ENCODE data around the gene DIPK1B.

The DIPK1B gene

GRCh38 chr9:136721339-136722092 lies 9.1 kb downstream of the DIPK1B start:
- DNase-seq = no peak

GRCh38 chr9:136722093-136722968 lies 10.0 kb downstream of the DIPK1B start:
- DNase-seq = no peak

- no peak for DNase-seq
Measured at GRCh38 chr9:136722969-136723356, 10.6 kb downstream of the DIPK1B start.

- DNase-seq = no peak
Measured at GRCh38 chr9:136723362-136723976, 11.1 kb downstream of the DIPK1B start.

- no peak for DNase-seq
Measured at GRCh38 chr9:136723989-136724388, 11.6 kb downstream of the DIPK1B start.

- no peak for DNase-seq
Measured at GRCh38 chr9:136724772-136725171, 12.4 kb downstream of the DIPK1B start.

DNA sequence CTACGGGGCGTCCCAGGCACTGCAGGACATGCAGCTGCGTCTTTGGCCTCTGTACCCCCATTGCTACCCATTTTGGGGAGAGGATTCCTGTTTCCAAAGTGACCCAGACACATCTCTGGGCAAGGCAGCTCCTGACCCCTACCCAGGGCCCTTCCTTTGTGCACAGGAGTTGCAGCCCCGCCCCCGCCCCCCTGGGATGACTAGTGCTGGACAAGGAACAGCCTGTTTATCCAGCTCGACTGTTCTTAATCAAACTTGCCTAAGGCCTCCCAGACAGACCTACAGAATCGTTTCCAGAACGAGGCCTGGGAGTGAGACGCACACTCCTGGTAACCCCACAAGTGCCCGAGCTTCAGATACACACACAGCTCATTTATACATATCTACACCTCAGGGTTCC lies 13.2 kb downstream of the DIPK1B start:
- no peak for DNase-seq

GRCh38 chr9:136726118-136726517 lies 13.7 kb downstream of the DIPK1B start:
- DNase-seq = no peak

DNA sequence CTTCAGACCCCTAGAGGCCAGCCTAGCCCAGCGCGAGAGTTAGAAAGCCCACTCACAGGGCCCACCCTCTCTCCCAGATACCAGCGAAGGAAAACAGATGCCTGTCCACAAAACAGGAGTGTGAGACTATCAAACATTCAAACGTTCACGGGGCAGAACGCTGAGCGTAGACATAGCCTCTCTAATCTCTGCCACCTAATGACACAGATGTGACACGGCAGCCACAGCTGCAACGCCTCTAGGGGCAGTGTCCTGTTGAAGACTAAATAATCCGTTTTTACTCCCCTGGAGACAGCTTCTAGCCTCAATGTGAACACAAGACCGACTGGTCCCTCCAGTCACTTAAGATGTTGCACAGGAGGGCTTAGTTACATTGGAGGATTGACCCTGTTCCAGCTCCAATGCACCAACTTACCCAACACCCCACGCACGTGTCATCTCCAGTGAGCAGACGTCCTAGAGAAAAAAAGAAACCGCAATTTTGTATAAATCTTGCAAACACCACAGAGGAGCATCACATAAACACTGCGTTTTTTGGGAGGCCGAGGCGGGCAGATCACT lies 14.3 kb downstream of the DIPK1B start:
- DNase-seq = peak; percentile 24

DNA sequence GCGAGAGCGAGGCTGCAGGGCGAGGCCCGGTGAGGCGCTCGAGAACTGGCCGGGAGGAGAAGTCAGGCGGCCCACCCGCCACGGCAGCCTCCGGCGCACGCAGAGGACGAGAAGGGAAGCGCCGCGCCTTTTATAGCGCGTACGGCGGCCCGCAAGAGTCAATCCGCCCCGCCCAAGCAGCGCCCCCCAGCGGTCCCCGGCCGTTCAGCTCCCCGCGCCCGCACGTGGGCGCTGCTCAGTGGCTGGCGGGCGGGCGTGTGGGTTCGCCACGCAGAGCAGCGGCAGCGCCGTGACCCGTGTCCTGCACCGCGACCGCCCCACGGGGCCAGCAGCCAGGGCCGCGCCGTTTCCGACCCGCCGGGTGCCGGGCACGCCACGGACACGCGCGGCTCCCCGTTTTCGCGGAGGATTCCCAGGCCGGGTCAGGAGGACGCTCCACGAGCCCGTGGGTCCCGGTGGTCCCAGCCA lies 15.7 kb downstream of the DIPK1B start:
- peak; percentile 93 for DNase-seq

DNA sequence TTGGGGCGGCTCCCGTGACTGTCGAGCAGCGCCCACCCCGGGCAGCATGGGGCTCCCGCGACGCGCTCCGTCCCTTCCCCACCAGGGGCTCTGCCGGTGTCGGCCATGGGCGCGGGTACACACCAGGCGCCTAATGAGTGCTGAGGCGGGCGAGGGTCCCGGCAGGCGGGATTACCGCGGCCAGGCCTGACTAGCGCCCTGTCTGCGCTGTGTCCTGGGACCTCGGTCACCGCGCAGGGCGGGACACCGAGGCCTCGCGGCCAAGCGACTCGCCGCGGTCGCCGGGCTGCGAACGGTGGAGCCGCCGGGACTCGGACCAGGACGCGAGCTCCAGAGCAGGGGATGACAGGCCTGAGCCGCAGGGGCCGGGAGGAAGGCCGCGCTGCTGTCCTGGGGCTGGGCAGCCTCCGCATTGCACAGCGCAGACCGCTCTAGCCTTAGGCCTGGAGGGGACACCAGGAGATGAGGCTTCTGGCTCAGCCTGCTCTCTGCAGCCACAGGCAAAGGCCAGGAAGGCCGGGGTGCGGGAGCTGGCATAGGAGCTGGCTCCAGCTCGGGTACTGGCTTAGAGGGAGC lies 16.3 kb downstream of the DIPK1B start:
- no peak for DNase-seq

GRCh38 chr9:136729144-136729543 lies 16.8 kb downstream of the DIPK1B start:
- DNase-seq = no peak

- no peak for DNase-seq
Measured at GRCh38 chr9:136729926-136730325, 17.6 kb downstream of the DIPK1B start.

GRCh38 chr9:136732444-136733178 lies 20.2 kb downstream of the DIPK1B start:
- DNase-seq = no peak

DNA sequence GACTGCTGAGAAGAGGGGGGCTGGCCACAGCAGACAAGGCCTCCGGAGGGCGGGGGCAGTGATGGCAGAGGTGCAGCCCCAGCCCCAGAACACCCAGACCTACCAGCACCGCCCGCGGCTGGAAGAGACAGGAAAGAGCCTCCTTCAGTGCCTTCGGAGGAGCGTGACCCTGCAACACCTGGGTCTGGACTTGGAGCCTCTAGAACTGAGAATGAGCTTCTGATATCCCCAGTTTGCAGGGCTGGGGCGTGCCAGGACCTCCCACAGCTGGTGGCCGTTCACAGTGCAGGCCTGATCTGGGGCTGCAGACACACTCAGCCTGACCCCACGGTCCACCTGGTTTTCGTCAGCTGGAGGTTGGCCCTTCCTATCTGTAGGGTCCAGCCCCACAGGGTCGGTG lies 21.2 kb downstream of the DIPK1B start:
- no peak for DNase-seq

DNA sequence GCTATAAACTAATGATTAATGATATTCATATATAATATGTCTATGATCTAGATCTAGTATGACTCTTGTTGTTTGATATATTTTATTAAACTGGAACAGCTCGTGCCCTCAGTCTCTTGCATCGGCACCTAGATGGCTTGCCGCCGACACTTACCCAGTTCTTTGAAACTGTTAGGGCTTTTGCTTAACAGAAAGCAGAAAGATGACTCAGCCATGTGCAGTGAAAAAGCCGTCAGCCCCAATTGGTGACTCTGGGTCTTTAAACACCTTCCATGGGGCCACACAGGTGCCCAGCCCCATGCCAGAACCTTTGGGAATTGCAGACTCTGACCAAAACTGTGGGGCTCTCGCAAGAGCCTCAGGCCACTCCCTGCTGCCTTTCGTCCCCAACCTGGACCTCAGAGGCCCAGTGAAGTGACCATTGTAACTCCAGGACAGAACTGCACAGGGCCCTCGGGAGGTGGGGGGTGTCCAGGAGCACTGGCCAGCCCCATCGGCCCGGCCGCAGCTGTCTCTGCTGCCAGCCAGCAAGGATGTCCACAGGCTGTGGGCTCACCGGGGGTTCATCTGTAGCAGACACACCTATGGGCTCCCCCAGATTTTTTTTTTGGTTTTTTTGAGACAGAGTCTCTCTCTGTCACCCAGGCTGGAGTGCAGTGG lies 22.6 kb downstream of the DIPK1B start:
- DNase-seq = no peak

- DNase-seq = no peak
Measured at GRCh38 chr9:136735812-136736480, 23.6 kb downstream of the DIPK1B start.

GRCh38 chr9:136738960-136739359 lies 26.6 kb downstream of the DIPK1B start:
- DNase-seq = no peak

DNA sequence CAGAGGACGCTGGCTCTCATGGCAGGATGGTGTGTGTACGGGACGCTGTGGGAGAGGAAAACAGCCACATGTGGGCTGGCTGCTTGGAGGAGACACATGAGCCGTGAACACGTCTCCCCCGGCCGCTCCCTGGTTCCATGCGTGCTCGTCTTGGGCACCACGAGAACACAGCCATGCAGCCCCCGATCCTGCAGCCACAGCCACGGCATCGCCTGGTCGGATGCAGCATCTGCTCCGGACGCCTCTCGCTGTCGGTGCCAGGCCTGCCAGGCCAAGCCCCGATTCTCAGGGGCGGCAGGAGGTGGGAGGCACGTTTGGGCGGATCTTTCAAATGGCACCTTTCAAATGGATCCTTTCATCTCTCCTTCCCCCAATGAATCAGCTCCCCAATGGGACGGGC lies 27.1 kb downstream of the DIPK1B start:
- DNase-seq = no peak

- DNase-seq = no peak
Measured at GRCh38 chr9:136740069-136740468, 27.7 kb downstream of the DIPK1B start.

GRCh38 chr9:136740491-136740890 lies 28.1 kb downstream of the DIPK1B start:
- DNase-seq = no peak

Data from activated CD4-positive, alpha-beta T cell treated with anti-CD3 and anti-CD28 coated beads for 1 hour (primary cell).